Memory B cell (primary cell): ENCODE measurements around the gene ZFYVE28.

ENCODE experiments used
- ATAC-seq: fragments of 150-1000 bp; cut with Tn5 transposase; 2 replicates; pipeline ENCODE4 v1.10.0; 2021; ENCODE audit warnings: low read depth, mild to moderate bottlenecking, moderate library complexity
- DNase-seq, 2 donors: peaks; one replicate each; pipeline ENCODE4 v3.0.0; 2022; ENCODE audit warnings: low spot score in 2 of 2
- H3K27ac Mint-ChIP-seq: one replicate; pipeline ENCODE4 v1.8.0; 2022; ENCODE audit warnings: mild to moderate bottlenecking, moderate library complexity, mixed read lengths
- H3K27me3 Mint-ChIP-seq: one replicate; pipeline ENCODE4 v1.8.0; 2022; ENCODE audit warnings: mixed read lengths
- H3K36me3 Mint-ChIP-seq: one replicate; pipeline ENCODE4 v1.8.0; 2022; ENCODE audit warnings: mild to moderate bottlenecking, mixed read lengths
- H3K4me1 Mint-ChIP-seq: one replicate; pipeline ENCODE4 v1.8.0; 2022; ENCODE audit warnings: mixed read lengths
- H3K4me3 Mint-ChIP-seq: one replicate; pipeline ENCODE4 v1.8.0; 2022; ENCODE audit warnings: mild to moderate bottlenecking, moderate library complexity, mixed read lengths
- H3K9me3 Mint-ChIP-seq: one replicate; pipeline ENCODE4 v1.8.0; 2022; ENCODE audit warnings: mixed read lengths

Gene ZFYVE28

GRCh38 chr4:2362266-2363055, 56.0 kb downstream of the ZFYVE28 start:
- Mint-ChIP-seq H3K9me3 (no peaks in the 10 kb centered on the region), H3K36me3 (no peaks in the 10 kb centered on the region), H3K27me3 (no peaks in the 10 kb centered on the region), H3K27ac (peak overlapping the region; percentile 50), H3K4me3 (no peak overlapping the region), H3K4me1 (peaks cover 5% of the 10 kb centered on the region)
- ATAC-seq (no peak), DNase-seq (no peak)

- Mint-ChIP-seq H3K27me3 (no peaks in the 10 kb centered on the region), H3K4me3 (no peak overlapping the region), H3K36me3 (no peaks in the 10 kb centered on the region), H3K9me3 (no peaks in the 10 kb centered on the region), H3K27ac (no peak overlapping the region), H3K4me1 (peaks cover 5% of the 10 kb centered on the region)
- no peak for DNase-seq
- no peak for ATAC-seq
Measured at GRCh38 chr4:2361366-2362265, 56.8 kb downstream of the ZFYVE28 start.

- Mint-ChIP-seq H3K9me3 (no peaks in the 10 kb centered on the region), H3K36me3 (no peaks in the 10 kb centered on the region), H3K27ac (no peak overlapping the region), H3K4me1 (peaks cover 5% of the 10 kb centered on the region), H3K4me3 (no peak overlapping the region), H3K27me3 (peaks cover 2% of the 10 kb centered on the region)
- DNase-seq = no peak
- ATAC-seq = no peak
Measured at GRCh38 chr4:2360396-2360730, 58.1 kb downstream of the ZFYVE28 start.

- H3K27me3 Mint-ChIP-seq = peaks cover 2% of the 10 kb centered on the region
- H3K4me1 Mint-ChIP-seq = peaks cover 7% of the 10 kb centered on the region
- DNase-seq = no peak
- no peaks in the 10 kb centered on the region for H3K9me3 Mint-ChIP-seq
- no peak overlapping the region for H3K4me3 Mint-ChIP-seq
- H3K27ac Mint-ChIP-seq = no peak overlapping the region
- no peak for ATAC-seq
- H3K36me3 Mint-ChIP-seq = no peaks in the 10 kb centered on the region
Measured at GRCh38 chr4:2359591-2360395, 58.7 kb downstream of the ZFYVE28 start.

GRCh38 chr4:2357821-2358745, 60.4 kb downstream of the ZFYVE28 start:
- H3K27ac Mint-ChIP-seq = no peak overlapping the region

GRCh38 chr4:2356123-2357069, 62.0 kb downstream of the ZFYVE28 start:
- DNase-seq (no peak), ATAC-seq (no peak)
- no peak overlapping the region for H3K27ac Mint-ChIP-seq
- peaks cover 4% of the 10 kb centered on the region for H3K27me3 Mint-ChIP-seq
- H3K36me3 Mint-ChIP-seq = peaks cover 2% of the 10 kb centered on the region
- H3K4me3 Mint-ChIP-seq = no peak overlapping the region
- no peaks in the 10 kb centered on the region for H3K9me3 Mint-ChIP-seq
- H3K4me1 Mint-ChIP-seq = peaks cover 4% of the 10 kb centered on the region

More at GRCh38 chr4:2357821-2358745, 60.4 kb downstream of the ZFYVE28 start:
- peaks cover 9% of the 10 kb centered on the region for H3K4me1 Mint-ChIP-seq
- H3K36me3 Mint-ChIP-seq = no peaks in the 10 kb centered on the region
- no peak for ATAC-seq
- no peaks in the 10 kb centered on the region for H3K9me3 Mint-ChIP-seq
- H3K27me3 Mint-ChIP-seq = peaks cover 2% of the 10 kb centered on the region
- H3K4me3 Mint-ChIP-seq = no peak overlapping the region
- DNase-seq = no peak

- Mint-ChIP-seq H3K27me3 (peaks cover 6% of the 10 kb centered on the region), H3K4me3 (no peak overlapping the region), H3K4me1 (peaks cover 4% of the 10 kb centered on the region), H3K27ac (no peak overlapping the region), H3K9me3 (no peaks in the 10 kb centered on the region), H3K36me3 (peaks cover 2% of the 10 kb centered on the region)
- DNase-seq = no peak
- ATAC-seq = peak; percentile 84
Measured at GRCh38 chr4:2354760-2355159, 63.7 kb downstream of the ZFYVE28 start.

GRCh38 chr4:2354118-2354517, 64.3 kb downstream of the ZFYVE28 start:
- Mint-ChIP-seq H3K9me3 (no peaks in the 10 kb centered on the region), H3K4me1 (peaks cover 4% of the 10 kb centered on the region), H3K36me3 (peaks cover 2% of the 10 kb centered on the region), H3K27me3 (peaks cover 6% of the 10 kb centered on the region), H3K27ac (no peak overlapping the region), H3K4me3 (no peak overlapping the region)
- ATAC-seq (peak; percentile 57), DNase-seq (no peak)

- Mint-ChIP-seq H3K27ac (no peak overlapping the region), H3K36me3 (peaks cover 2% of the 10 kb centered on the region), H3K4me3 (no peak overlapping the region), H3K9me3 (no peaks in the 10 kb centered on the region), H3K4me1 (peaks cover 4% of the 10 kb centered on the region), H3K27me3 (peaks cover 6% of the 10 kb centered on the region)
- DNase-seq (no peak), ATAC-seq (no peak)
Measured at GRCh38 chr4:2353222-2354107, 65.0 kb downstream of the ZFYVE28 start.

GRCh38 chr4:2352729-2353221, 65.7 kb downstream of the ZFYVE28 start:
- Mint-ChIP-seq H3K27ac (no peak overlapping the region), H3K27me3 (peaks cover 6% of the 10 kb centered on the region), H3K4me3 (no peak overlapping the region), H3K36me3 (peaks cover 2% of the 10 kb centered on the region), H3K4me1 (peaks cover 4% of the 10 kb centered on the region), H3K9me3 (no peaks in the 10 kb centered on the region)
- no peak for DNase-seq
- ATAC-seq = no peak

- no peak overlapping the region for H3K27ac Mint-ChIP-seq
- no peak for DNase-seq
- H3K36me3 Mint-ChIP-seq = peaks cover 2% of the 10 kb centered on the region
- no peak for ATAC-seq
- H3K9me3 Mint-ChIP-seq = peaks cover 2% of the 10 kb centered on the region
- H3K4me3 Mint-ChIP-seq = no peak overlapping the region
- peaks cover 6% of the 10 kb centered on the region for H3K27me3 Mint-ChIP-seq
- H3K4me1 Mint-ChIP-seq = peaks cover 4% of the 10 kb centered on the region
Measured at GRCh38 chr4:2352171-2352570, 66.3 kb downstream of the ZFYVE28 start.
